GM13976 (cell line): ENCODE data around the gene RNH1.

ENCODE experiments used
- DNase-seq: peaks from one replicate; pipeline ENCODE4 v3.0.0; 2012; ENCODE audit warnings: low spot score
- CTCF ChIP-seq: IDR thresholded peaks from 2 replicates; pipeline ENCODE4 v1.5.1; 2012; ENCODE audit warnings: borderline replicate concordance, mild to moderate bottlenecking; ENCODE audit not compliant: insufficient read depth; ENCODE audit errors: extremely low read depth, missing control alignments, control extremely low read depth
- in situ Hi-C: fragments of 300-500 bp; cut with MboI; formaldehyde crosslinking; loops from one replicate; pipeline ENCODE4 v1.12.0; 2022; ENCODE audit warnings: low sequenced_read_pairs, mixed read lengths, inconsistent platforms; ENCODE audit not compliant: unreplicated experiment

RNH1 gene

GRCh38 chr11:476416-476815 lies 30.6 kb downstream of the RNH1 start:
- TF ChIP-seq CTCF = no peak
- in situ Hi-C loops = no loop called here
- no peak for DNase-seq

- in situ Hi-C loops = no loop called here
- DNase-seq = no peak
- no peak for TF ChIP-seq CTCF
These were observed 31.1 kb downstream of the RNH1 start for GRCh38 chr11:475941-476340.

GRCh38 chr11:474914-475506 lies 32.0 kb downstream of the RNH1 start:
- in situ Hi-C loops = no loop called here
- DNase-seq = no peak
- TF ChIP-seq CTCF = no peak

GRCh38 chr11:473962-474785 lies 32.9 kb downstream of the RNH1 start:
- in situ Hi-C loops = no loop called here
- TF ChIP-seq CTCF = no peak
- no peak for DNase-seq

GRCh38 chr11:473415-473814 lies 33.6 kb downstream of the RNH1 start:
- no peak for TF ChIP-seq CTCF
- in situ Hi-C loops = no loop called here
- DNase-seq = no peak

- TF ChIP-seq CTCF = no peak
- no peak for DNase-seq
- in situ Hi-C loops = no loop called here
These were observed 34.2 kb downstream of the RNH1 start for GRCh38 chr11:472816-473215.

- in situ Hi-C loops = no loop called here
- TF ChIP-seq CTCF = no peak
- DNase-seq = no peak
These were observed 34.8 kb downstream of the RNH1 start for GRCh38 chr11:472272-472671.
